Fibroblast of mammary gland (primary cell): Measurements from ENCODE around the gene MYH7.
"Not testable (repeated sequence)": the region's sequence is repeated elsewhere in the genome, so short reads cannot be mapped to it uniquely, and the experiment has no call there.

Source experiments
- DNase-seq: peaks from one replicate; pipeline ENCODE4 v3.0.0-alpha.2; 2010; ENCODE audit warnings: low read depth
- H3K4me3 ChIP-seq: 2 replicates; pipeline ENCODE4 v1.5.1; 2011; ENCODE audit warnings: low read depth, mild to moderate bottlenecking, low read length, moderate library complexity; ENCODE audit not compliant: control insufficient read depth
- CTCF ChIP-seq: conservative IDR thresholded peaks from 2 replicates; pipeline ENCODE4 v1.5.1; 2011; ENCODE audit warnings: low read depth, low read length, inconsistent platforms; ENCODE audit not compliant: control insufficient read depth, insufficient read depth

Gene MYH7

GRCh38 chr14:23460960-23461359 is 25.5 kb upstream of the MYH7 start:
- no peak for DNase-seq
- no peak overlapping the region for H3K4me3 ChIP-seq
- TF ChIP-seq CTCF: no peak

- no peak overlapping the region for H3K4me3 ChIP-seq
- no peak for TF ChIP-seq CTCF
- DNase-seq: no peak
Measured at GRCh38 chr14:23457587-23458445, 22.4 kb upstream of the MYH7 start.

- peak; percentile 9 for DNase-seq
- not testable (repeated sequence) for H3K4me3 ChIP-seq
- peak; percentile 31 for TF ChIP-seq CTCF
Measured at GRCh38 chr14:23456883-23457586, 21.6 kb upstream of the MYH7 start.

GRCh38 chr14:23454445-23454856 is 19.0 kb upstream of the MYH7 start:
- H3K4me3 ChIP-seq: no peak overlapping the region
- DNase-seq: no peak
- no peak for TF ChIP-seq CTCF

- DNase-seq: no peak
- no peak overlapping the region for H3K4me3 ChIP-seq
- no peak for TF ChIP-seq CTCF
Measured at GRCh38 chr14:23452237-23452636, 16.8 kb upstream of the MYH7 start.

GRCh38 chr14:23450379-23450778 is 14.9 kb upstream of the MYH7 start:
- DNase-seq: no peak
- no peak overlapping the region for H3K4me3 ChIP-seq
- TF ChIP-seq CTCF: no peak
